ENCODE results near the gene CFAP20. TPM values are rescaled to one million over a fixed set of nuclear protein-coding genes. Genes with fewer than 3 reads are reported as not detected.

Gene CFAP20
- total and polyA plus RNA-seq, 2 of the 13 experiments (the other 11 are each of a cell fraction or from before 2014, with no cell fraction given) = 73.1 to 87.4 TPM

DNA sequence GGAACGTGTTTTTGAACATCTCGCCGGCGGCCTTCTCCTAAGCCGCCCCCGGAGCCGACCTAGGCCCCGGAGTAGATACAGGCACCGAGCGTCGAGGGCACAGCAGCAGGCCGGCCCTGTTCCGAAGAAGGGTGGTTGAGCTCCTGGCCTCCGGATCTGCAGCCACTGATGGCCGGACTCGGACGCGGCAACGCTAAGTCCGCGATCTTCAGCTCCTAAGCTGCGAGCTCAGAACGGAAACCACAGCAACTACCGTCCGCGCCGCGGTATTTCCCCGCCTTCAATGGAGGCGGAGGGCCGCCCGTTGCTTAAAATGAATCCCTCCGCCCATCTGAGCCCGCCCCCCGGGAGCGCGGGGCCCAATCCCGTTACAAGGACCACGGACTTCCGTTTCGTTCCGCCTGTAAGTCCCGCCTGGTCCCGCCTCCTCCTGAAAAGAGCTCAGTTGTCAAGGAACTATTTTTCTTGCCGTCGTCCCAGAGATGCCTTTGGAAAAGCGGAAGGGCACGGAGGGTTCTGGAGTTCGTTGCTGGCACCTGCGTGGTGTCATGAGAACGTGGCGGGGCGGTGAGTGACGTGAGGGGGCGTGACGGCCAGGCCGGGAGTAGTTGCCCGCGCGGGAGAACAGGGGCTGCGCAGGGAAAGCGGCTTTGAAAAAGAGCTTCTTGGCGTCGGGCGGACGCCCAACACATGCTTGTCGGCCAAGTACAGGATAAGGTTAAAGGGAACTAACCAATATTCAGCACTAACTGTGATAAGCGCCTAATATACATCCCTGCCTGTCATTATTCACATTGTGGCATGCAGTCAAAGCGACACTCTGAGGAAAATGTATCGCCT, at the start of gene CFAP20 (continued):
- TF ChIP-seq, protein P1, sequence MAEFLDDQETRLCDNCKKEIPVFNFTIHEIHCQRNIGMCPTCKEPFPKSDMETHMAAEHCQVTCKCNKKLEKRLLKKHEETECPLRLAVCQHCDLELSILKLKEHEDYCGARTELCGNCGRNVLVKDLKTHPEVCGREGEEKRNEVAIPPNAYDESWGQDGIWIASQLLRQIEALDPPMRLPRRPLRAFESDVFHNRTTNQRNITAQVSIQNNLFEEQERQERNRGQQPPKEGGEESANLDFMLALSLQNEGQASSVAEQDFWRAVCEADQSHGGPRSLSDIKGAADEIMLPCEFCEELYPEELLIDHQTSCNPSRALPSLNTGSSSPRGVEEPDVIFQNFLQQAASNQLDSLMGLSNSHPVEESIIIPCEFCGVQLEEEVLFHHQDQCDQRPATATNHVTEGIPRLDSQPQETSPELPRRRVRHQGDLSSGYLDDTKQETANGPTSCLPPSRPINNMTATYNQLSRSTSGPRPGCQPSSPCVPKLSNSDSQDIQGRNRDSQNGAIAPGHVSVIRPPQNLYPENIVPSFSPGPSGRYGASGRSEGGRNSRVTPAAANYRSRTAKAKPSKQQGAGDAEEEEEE (CRISPR knock-in tag; IDR thresholded peaks at IDR 0.05; ENCODE audit: borderline replicate concordance) = peak; percentile 99; the same call in 1 of the 2 replicates
- no peak for TF ChIP-seq ZNF549 (CRISPR knock-in tag; IDR thresholded peaks at IDR 0.05)
- peak; percentile 95 for TF ChIP-seq PTBP1 (IDR thresholded peaks at IDR 0.05; ENCODE audit: low read depth, low read length, poor library complexity, severe bottlenecking)
- peak; percentile 63 for TF ChIP-seq HNF4A (CRISPR knock-in tag; IDR thresholded peaks at IDR 0.05)
- peak; percentile 85 for TF ChIP-seq CCAR2 (optimal IDR thresholded peaks at IDR 0.05; ENCODE audit: low read depth, low read length)
- peak; percentile 96 for TF ChIP-seq NAIF1 (CRISPR knock-in tag; IDR thresholded peaks at IDR 0.05; ENCODE audit: borderline replicate concordance)
- TF ChIP-seq ZNF607 (CRISPR knock-in tag; IDR thresholded peaks at IDR 0.05; ENCODE audit: borderline replicate concordance) = no peak; the same call in none of the 2 replicates
- peak; percentile 94 for TF ChIP-seq ARNTL (CRISPR knock-in tag; IDR thresholded peaks at IDR 0.05)
- no peak for TF ChIP-seq ZNF660 (CRISPR knock-in tag; IDR thresholded peaks at IDR 0.05; ENCODE audit: borderline replicate concordance, low read depth)
- TF ChIP-seq ZNF761 (CRISPR knock-in tag; conservative IDR thresholded peaks at IDR 0.05) = peak; percentile 97
- TF ChIP-seq ELF1 (CRISPR knock-in tag; IDR thresholded peaks at IDR 0.05) = peak; percentile 93
- no peak for TF ChIP-seq ZNF367 (CRISPR knock-in tag; IDR thresholded peaks at IDR 0.05; ENCODE audit: borderline replicate concordance)
- TF ChIP-seq ZNF552 (CRISPR knock-in tag; IDR thresholded peaks at IDR 0.05; ENCODE audit: borderline replicate concordance) = peak; percentile 26; the same call in 1 of the 2 replicates
- TF ChIP-seq NR2C2 (CRISPR knock-in tag; IDR thresholded peaks at IDR 0.05; ENCODE audit: borderline replicate concordance) = peak; percentile 89
- TF ChIP-seq, protein P2, sequence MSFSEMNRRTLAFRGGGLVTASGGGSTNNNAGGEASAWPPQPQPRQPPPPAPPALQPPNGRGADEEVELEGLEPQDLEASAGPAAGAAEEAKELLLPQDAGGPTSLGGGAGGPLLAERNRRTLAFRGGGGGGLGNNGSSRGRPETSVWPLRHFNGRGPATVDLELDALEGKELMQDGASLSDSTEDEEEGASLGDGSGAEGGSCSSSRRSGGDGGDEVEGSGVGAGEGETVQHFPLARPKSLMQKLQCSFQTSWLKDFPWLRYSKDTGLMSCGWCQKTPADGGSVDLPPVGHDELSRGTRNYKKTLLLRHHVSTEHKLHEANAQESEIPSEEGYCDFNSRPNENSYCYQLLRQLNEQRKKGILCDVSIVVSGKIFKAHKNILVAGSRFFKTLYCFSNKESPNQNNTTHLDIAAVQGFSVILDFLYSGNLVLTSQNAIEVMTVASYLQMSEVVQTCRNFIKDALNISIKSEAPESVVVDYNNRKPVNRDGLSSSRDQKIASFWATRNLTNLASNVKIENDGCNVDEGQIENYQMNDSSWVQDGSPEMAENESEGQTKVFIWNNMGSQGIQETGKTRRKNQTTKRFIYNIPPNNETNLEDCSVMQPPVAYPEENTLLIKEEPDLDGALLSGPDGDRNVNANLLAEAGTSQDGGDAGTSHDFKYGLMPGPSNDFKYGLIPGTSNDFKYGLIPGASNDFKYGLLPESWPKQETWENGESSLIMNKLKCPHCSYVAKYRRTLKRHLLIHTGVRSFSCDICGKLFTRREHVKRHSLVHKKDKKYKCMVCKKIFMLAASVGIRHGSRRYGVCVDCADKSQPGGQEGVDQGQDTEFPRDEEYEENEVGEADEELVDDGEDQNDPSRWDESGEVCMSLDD (CRISPR knock-in tag; IDR thresholded peaks at IDR 0.05; ENCODE audit: borderline replicate concordance) = no peak
- peak; percentile 99 for TF ChIP-seq ZNF501 (CRISPR knock-in tag; IDR thresholded peaks at IDR 0.05)
- TF ChIP-seq, protein P3, sequence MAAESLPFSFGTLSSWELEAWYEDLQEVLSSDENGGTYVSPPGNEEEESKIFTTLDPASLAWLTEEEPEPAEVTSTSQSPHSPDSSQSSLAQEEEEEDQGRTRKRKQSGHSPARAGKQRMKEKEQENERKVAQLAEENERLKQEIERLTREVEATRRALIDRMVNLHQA (CRISPR knock-in tag; IDR thresholded peaks at IDR 0.05) = no peak
- no peak for TF ChIP-seq SOX13 (IDR thresholded peaks at IDR 0.05)
- peak; percentile 45 to 46; a peak in 1 of 4 replicates for TF ChIP-seq SOX13 (CRISPR knock-in tag; conservative IDR thresholded peaks at IDR 0.05 in 1 of 2, IDR thresholded peaks at IDR 0.05 in 1 of 2)
- peak; percentile 99 for TF ChIP-seq XRCC5 (optimal IDR thresholded peaks at IDR 0.05; ENCODE audit: low read length)
- TF ChIP-seq SPEN (CRISPR knock-in tag; IDR thresholded peaks at IDR 0.05; ENCODE audit: low read depth) = peak; percentile 98
- TF ChIP-seq, protein P4, sequence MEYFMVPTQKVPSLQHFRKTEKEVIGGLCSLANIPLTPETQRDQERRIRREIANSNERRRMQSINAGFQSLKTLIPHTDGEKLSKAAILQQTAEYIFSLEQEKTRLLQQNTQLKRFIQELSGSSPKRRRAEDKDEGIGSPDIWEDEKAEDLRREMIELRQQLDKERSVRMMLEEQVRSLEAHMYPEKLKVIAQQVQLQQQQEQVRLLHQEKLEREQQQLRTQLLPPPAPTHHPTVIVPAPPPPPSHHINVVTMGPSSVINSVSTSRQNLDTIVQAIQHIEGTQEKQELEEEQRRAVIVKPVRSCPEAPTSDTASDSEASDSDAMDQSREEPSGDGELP (IDR thresholded peaks at IDR 0.05; ENCODE audit: borderline replicate concordance, low read depth) = peak; percentile 80; the same call in 1 of the 2 replicates
- peak; percentile 34; the same call in 1 of the 2 replicates for TF ChIP-seq MAZ (IDR thresholded peaks at IDR 0.05; ENCODE audit: borderline replicate concordance, low read depth, low read length)
- peak; percentile 86 for TF ChIP-seq MAZ (CRISPR knock-in tag; IDR thresholded peaks at IDR 0.05; ENCODE audit: low read depth)

Data from HepG2 (cell line).